Measurements from ENCODE around the gene AR. TPM values are rescaled to one million over a fixed set of nuclear protein-coding genes. Genes with fewer than 3 reads are reported as not detected.

The AR gene
- total RNA-seq, 2 donors from 2014 or later = 2.9 to 8.2 TPM

GRCh38 chrX:67734111-67734753, 190.4 kb downstream of the AR start:
- TF ChIP-seq POLR2A (IDR thresholded peaks at IDR 0.05) (no peak), CTCF (IDR thresholded peaks at IDR 0.05) (no peak)
- H3K4me3 ChIP-seq = no peak overlapping the region
- no peaks in the 10 kb centered on the region for H3K4me1 ChIP-seq
- no peaks in the 10 kb centered on the region for H3K27me3 ChIP-seq
- no peak overlapping the region for H3K27ac ChIP-seq
- no peak for DNase-seq
- no peaks in the 10 kb centered on the region for H3K9me3 ChIP-seq
- WGBS, 2 donors = 34 to 61% methylated on average over 2 of the region's 2 CpGs
- no peaks in the 10 kb centered on the region for H3K36me3 ChIP-seq (replicated peaks in 1 of 2; ENCODE audit: insufficient read depth in 1 of 2, low read depth in 2 of 2)
- no peak for ATAC-seq
- intact Hi-C loops (cut with DNase I) = no loop called here

- Histone ChIP-seq H3K27me3 (no peaks in the 10 kb centered on the region), H3K4me3 (no peak overlapping the region), H3K4me1 (no peaks in the 10 kb centered on the region), H3K27ac (no peak overlapping the region), H3K9me3 (no peaks in the 10 kb centered on the region), H3K36me3 (replicated peaks in 1 of 2; ENCODE audit: insufficient read depth in 1 of 2, low read depth in 2 of 2) (no peaks in the 10 kb centered on the region)
- ATAC-seq = no peak
- 47 to 51% methylated on average over 2 of the region's 2 CpGs for WGBS, 2 donors
- no peak for TF ChIP-seq POLR2A (IDR thresholded peaks at IDR 0.05)
- TF ChIP-seq CTCF (IDR thresholded peaks at IDR 0.05) = no peak
- DNase-seq = no peak
- intact Hi-C loops (cut with DNase I) = no loop called here
These were observed 205.7 kb downstream of the AR start for GRCh38 chrX:67749536-67749935.

GRCh38 chrX:67750694-67751093, 206.9 kb downstream of the AR start:
- intact Hi-C loops (cut with DNase I) = no loop called here
- Histone ChIP-seq H3K27ac (no peak overlapping the region), H3K4me3 (no peak overlapping the region), H3K9me3 (no peaks in the 10 kb centered on the region), H3K36me3 (replicated peaks in 1 of 2; ENCODE audit: insufficient read depth in 1 of 2, low read depth in 2 of 2) (no peaks in the 10 kb centered on the region), H3K27me3 (no peaks in the 10 kb centered on the region), H3K4me1 (no peaks in the 10 kb centered on the region)
- TF ChIP-seq CTCF (IDR thresholded peaks at IDR 0.05) = no peak
- no peak for TF ChIP-seq POLR2A (IDR thresholded peaks at IDR 0.05)
- ATAC-seq (no peak), DNase-seq (no peak)
- 23 to 43% methylated on average over 1 to 2 of the region's 2 CpGs for WGBS, 2 donors

- Histone ChIP-seq H3K4me1 (no peaks in the 10 kb centered on the region), H3K27me3 (no peaks in the 10 kb centered on the region), H3K4me3 (no peak overlapping the region), H3K36me3 (replicated peaks in 1 of 2; ENCODE audit: insufficient read depth in 1 of 2, low read depth in 2 of 2) (no peaks in the 10 kb centered on the region), H3K27ac (no peak overlapping the region), H3K9me3 (no peaks in the 10 kb centered on the region)
- DNase-seq (no peak), ATAC-seq (no peak)
- 90 to 100% methylated on average over 1 of the region's 1 CpG for WGBS, 2 donors
- TF ChIP-seq POLR2A (IDR thresholded peaks at IDR 0.05) (no peak), CTCF (IDR thresholded peaks at IDR 0.05) (no peak)
- intact Hi-C loops (cut with DNase I) = no loop called here
These were observed 215.2 kb downstream of the AR start for GRCh38 chrX:67759018-67759417.

DNA sequence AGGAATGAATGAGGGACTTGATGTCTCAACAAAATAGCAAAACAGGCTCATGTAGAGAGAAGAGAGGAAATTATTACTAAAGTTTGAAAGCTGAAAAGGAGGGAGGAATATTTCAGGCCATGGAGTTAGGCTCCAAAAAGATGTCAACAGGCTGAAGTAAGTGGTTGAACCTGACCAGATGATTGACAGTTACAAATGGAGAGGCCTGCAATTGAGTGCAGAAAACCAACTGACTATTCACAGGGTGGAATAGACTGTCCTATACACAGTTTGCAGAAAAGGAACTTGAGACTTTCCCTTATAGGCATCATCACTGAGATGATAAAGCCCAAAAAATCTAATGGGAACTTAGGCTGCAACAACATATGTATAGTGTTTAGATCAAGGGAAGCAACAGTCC, 233.3 kb downstream of the AR start:
- ATAC-seq = no peak
- no peak overlapping the region for H3K27ac ChIP-seq
- TF ChIP-seq CTCF (IDR thresholded peaks at IDR 0.05) (no peak), POLR2A (IDR thresholded peaks at IDR 0.05) (no peak)
- no peaks in the 10 kb centered on the region for H3K4me1 ChIP-seq
- intact Hi-C loops (cut with DNase I) = no loop called here
- no peaks in the 10 kb centered on the region for H3K36me3 ChIP-seq (replicated peaks in 1 of 2; ENCODE audit: insufficient read depth in 1 of 2, low read depth in 2 of 2)
- H3K9me3 ChIP-seq = no peaks in the 10 kb centered on the region
- no peak overlapping the region for H3K4me3 ChIP-seq
- DNase-seq = no peak
- H3K27me3 ChIP-seq = no peaks in the 10 kb centered on the region

All from body of pancreas (tissue), 4 donors.